Middle frontal gyrus (tissue), 1 donor: Measurements from ENCODE around the gene EIF4G3.

Source experiments
- DNase-seq: peaks from one replicate; pipeline ENCODE4 v3.0.0-alpha.2; 2015; ENCODE audit warnings: low spot score; ENCODE audit errors: extremely low spot score

Gene EIF4G3

DNA sequence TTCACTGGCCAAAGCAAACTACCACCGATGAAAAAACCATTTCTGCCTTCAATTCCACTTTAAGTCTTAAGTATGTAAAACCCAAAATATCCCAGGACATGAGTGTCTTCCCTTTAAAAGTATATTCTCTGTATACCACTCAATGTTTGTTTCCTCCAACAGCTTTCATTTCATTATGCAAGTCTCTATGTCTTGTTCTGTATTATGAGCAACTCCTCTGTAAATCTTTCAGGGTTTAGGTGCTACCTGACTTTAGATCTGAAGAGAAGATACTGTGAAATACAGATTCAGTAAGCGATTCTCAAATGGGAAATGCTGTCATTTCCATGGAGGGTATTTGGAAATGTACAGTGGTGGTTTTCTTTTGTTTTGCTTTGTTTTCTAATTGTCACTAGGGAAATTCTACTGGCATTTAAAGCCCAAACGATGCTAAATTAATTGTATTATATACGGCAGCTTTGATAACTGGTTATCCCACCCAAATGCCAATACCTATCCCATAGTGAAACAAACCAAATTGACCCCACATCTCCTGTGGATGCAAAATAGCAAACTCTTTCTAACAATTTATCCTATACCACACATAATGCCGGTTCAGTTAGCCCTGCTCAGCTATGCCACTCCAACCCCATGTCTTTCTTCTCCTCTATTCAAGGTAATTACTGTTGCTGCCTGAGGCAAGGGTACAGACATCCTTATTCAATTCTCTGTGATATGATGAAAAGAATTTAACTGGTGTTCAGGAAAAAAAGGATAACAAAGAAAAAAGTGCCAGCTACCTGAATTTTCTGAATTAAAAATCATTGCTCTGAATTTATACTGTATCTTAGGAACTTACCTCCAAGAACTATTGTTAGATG, 182.8 kb downstream of the EIF4G3 start:
- no peak for DNase-seq

- no peak for DNase-seq
These were observed 184.2 kb downstream of the EIF4G3 start for GRCh38 chr1:20992322-20993056.

- no peak for DNase-seq
These were observed 187.8 kb downstream of the EIF4G3 start for GRCh38 chr1:20988943-20989342.

DNA sequence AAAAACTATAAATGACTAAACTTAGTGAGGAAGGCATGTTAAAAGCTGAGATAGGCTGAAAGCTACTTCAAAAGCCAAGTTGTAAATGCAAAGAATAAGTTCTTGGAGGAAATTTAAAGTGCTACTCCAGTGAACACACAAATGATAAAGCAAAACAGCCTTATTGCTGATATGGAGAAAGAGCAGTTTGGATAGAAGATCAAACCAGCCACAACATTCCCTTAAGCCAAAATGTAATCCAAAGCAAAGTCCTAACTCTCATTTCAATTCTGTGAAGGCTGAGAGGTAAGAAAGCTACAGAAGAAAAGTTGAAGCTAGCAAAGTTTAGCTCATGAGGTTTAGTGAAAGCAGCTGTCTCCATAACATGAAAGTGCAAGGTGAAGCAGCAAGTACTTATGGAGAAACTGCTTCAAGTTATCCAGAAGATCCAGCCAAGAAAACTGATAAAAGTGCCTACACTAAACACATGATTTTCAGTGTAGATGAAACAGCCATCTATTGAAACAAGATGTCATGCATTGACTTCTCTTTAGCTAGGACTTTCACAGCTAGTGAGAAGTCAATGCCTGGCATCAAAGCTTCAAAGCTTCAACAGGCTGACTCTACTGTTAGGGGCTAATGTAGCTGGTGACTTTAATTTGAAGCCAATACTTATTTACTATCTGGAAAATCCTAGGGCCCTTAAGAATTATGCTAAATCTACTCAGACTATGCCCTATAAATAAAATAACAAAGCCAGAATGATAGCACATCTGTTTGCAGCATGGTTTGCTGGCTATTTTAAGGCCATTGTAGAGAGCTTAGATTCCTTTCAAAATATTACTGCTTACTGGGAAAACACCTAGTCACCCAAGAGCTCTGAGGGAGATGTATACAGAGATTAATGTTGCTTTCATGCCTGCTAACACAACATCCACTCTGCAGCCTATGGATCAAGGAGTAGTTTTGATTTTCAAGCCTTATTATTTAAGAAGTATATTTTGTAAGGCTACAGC, 188.6 kb downstream of the EIF4G3 start:
- no peak for DNase-seq

DNA sequence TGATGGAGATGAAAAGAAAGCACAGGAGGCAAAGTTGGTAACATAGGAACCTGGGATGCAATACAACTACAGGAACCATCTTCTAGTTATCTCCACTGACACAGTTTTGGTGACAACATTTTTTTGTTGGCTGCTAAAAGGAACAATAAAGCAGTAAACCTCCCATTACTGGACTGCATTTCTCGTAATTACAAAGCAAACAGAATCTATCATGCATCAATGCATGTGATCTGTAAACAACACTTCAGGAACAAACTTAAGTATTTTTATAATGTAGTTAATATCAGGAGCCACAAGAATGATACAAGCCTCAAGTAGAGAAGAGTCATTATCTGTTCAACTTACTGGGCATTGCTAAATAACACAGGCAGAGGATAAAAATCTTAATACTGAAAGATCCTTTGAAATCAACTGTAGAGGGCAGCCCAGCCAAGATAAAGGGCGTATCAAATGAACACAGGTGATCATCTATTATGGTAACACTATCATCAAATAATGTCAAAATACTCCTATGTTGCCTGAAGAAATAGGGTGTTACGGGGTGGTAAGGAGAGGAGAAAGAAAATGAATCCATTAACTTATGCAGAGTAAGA, 193.3 kb downstream of the EIF4G3 start:
- DNase-seq: no peak

DNA sequence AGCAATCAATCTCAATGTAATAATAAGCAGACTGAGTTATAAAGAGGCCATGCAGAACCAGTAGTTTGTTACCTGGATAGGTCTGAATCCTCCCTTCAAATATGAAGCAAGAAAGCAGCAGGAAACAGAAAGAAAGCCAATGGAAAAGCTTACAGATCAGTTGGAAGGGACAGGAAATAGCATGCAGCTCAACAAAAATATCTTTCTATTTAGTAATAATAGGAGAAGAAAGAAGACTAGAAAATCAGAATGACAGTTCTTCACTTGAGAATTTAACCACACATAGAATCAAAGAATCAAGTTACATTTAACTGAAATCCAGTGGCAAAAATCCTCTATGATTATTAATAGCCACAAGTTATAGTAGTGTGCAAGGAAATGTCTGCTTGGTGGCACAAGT, 194.4 kb downstream of the EIF4G3 start:
- no peak for DNase-seq

- no peak for DNase-seq
These were observed 194.8 kb downstream of the EIF4G3 start for GRCh38 chr1:20981915-20982314.

DNA sequence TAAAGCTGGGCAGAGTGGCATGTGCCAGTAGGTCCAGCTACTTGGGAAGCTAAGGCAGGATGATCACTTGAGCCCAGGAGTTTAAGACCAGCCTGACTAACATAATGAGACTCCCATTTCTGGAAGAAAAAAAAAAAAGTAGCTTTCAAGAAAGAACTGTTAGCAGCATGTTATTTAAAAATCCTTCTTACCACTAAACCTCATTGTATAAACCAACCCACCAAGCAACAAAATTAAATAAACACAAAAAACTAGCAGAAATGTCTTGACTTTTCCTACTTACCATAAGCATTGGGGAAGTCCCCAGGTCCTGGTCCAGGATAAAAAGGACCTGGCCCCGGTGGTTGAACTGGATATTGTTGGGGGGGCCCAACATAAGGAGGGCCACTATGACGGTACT, 196.6 kb downstream of the EIF4G3 start:
- DNase-seq: no peak

- no peak for DNase-seq
These were observed 198.3 kb downstream of the EIF4G3 start for GRCh38 chr1:20978413-20978812.

DNA sequence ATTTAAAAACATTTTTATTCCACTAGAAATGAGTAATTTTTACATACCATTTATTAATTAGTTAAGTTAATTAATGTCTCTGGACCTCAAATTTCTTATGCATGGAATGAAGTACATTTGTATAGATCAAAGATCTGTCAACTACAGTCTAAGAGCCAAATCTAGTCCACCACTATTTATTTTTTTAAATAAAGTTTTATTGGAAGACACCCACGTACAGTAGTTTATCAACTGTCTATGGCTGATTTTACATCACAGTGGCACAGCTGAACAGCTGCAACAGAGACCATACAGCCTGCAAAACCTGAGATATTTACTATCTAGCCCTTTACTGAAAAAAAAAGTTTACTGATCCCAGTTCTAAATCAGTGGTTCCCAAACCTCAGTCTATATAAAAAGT, 201.0 kb downstream of the EIF4G3 start:
- no peak for DNase-seq

DNA sequence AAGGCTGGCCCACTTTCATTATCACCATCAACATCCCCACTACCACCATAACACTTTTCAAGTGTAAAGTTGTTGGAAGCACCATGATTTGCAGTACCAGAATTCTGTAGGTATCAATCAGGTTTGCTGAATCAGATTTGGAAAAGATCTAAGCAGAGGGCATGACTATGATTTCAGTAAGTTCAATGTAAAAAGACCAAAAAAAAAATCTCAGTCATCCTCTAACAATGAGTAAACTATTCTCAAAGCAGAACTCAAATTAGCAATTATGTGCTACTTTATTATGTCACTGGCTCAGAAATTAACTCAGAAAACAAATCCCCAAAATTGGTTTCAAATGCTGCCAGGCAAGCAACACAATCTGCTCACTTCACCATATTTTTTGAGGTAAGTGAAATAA, 201.7 kb downstream of the EIF4G3 start:
- DNase-seq: no peak

- DNase-seq: no peak
These were observed 202.6 kb downstream of the EIF4G3 start for GRCh38 chr1:20974069-20974468.

DNA sequence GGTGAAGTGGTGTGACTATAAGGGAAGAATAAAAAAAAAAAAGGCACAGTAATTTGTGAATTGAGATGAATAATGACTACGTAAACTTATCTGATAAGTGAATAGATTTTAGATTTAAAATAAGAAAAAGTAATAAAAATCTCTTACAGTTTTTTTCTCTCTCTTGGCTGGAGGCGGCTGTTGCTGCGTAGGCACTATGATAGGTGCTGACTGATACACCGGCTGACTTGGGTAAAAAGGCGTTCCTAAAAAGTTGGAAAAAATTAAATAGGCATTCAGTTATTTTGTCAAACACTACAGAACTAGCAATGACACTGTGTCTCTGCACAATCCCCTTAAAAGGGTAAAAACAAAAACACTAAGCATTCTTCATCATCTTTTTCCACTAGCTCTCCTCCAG, 203.8 kb downstream of the EIF4G3 start:
- no peak for DNase-seq

GRCh38 chr1:20964540-20965484, 211.9 kb downstream of the EIF4G3 start:
- no peak for DNase-seq

GRCh38 chr1:20962576-20963258, 214.0 kb downstream of the EIF4G3 start:
- no peak for DNase-seq

- no peak for DNase-seq
These were observed 218.3 kb downstream of the EIF4G3 start for GRCh38 chr1:20958430-20958829.

GRCh38 chr1:20956272-20956671, 220.4 kb downstream of the EIF4G3 start:
- no peak for DNase-seq

- no peak for DNase-seq
These were observed 226.0 kb downstream of the EIF4G3 start for GRCh38 chr1:20950679-20951078.

GRCh38 chr1:20949871-20950590, 226.7 kb downstream of the EIF4G3 start:
- DNase-seq: no peak
